DOHH2 (cell line): ENCODE measurements around the gene EPN2.

Source experiments
- EZH2phosphoT487 ChIP-seq: fragments of 200-600 bp; sonication (generic); IDR thresholded peaks from 2 replicates; pipeline ENCODE4 v1.6.1; 2017; ENCODE audit warnings: borderline replicate concordance, mild to moderate bottlenecking, antibody characterized with exemption, low read length, moderate library complexity, mixed read lengths
- TF ChIP-seq, protein P1 (sequence below): fragments of 200-600 bp; sonication (generic); IDR thresholded peaks from one replicate; pipeline ENCODE4 v1.5.1; 2014; ENCODE audit warnings: antibody characterized with exemption, mild to moderate bottlenecking, low read depth, low read length; ENCODE audit not compliant: poor library complexity, severe bottlenecking

DNA sequence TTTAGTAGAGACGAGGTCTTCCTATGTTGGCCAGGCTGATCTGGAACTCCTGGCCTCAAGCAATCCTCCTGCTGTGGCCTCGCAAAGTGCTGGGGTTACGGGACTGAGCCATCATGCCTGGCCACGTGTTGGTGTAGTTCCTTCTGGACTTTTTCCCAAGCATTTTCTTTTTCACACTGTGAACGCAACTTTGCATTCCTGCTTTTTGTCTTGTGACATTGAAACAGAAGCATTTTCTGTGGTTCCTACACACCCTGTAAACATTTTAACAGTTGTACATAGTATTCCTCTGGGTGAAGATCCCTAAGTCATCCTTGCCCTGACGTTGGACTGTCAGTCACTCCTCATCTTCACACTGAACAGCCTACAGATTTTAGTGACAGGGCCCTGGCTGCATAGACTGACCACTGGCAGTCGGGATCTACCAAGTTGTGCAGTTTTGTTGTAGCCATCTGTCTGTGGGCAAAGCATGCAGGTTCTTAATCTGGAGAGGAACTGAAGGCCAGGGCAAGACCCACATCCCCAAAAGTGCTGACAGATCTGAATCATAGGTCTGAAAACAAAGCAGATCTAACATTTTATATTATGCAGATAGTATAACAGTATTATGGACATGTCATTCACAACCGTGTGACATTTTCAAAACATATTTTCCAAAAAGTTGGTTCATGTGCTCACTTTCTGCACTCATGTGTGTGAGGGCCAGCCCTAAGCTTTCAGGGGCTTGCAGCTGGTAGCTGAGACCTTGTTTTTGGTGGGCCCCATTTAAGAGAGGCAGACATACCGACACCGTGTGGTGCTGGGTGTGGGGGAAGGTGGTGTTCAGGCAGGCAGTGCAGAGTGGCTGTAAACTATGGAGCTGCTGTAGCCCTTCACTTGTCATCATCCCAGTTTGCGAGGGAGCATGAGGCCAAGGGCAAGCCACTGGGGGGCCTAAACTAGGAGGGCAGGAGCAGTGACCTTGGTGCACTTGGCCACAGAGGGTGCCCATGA lies 59.9 kb downstream of the EPN2 start:
- TF ChIP-seq, protein P1, sequence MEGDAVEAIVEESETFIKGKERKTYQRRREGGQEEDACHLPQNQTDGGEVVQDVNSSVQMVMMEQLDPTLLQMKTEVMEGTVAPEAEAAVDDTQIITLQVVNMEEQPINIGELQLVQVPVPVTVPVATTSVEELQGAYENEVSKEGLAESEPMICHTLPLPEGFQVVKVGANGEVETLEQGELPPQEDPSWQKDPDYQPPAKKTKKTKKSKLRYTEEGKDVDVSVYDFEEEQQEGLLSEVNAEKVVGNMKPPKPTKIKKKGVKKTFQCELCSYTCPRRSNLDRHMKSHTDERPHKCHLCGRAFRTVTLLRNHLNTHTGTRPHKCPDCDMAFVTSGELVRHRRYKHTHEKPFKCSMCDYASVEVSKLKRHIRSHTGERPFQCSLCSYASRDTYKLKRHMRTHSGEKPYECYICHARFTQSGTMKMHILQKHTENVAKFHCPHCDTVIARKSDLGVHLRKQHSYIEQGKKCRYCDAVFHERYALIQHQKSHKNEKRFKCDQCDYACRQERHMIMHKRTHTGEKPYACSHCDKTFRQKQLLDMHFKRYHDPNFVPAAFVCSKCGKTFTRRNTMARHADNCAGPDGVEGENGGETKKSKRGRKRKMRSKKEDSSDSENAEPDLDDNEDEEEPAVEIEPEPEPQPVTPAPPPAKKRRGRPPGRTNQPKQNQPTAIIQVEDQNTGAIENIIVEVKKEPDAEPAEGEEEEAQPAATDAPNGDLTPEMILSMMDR = no peak
- TF ChIP-seq EZH2phosphoT487 = no peak
